Neural crest cell (in vitro differentiated cells): ENCODE results near the gene MCRIP1. TPM values are rescaled to one million over a fixed set of nuclear protein-coding genes. Genes with fewer than 3 reads are reported as not detected.

Experiments used
- DNase-seq: peaks from one replicate; pipeline ENCODE4 v3.0.0; 2021; ENCODE audit warnings: low read depth, mixed read lengths, low spot score
- H3K27ac Mint-ChIP-seq: one replicate; pipeline ENCODE4 v1.8.0; 2021; ENCODE audit warnings: mild to moderate bottlenecking, mixed read lengths; ENCODE audit not compliant: unreplicated experiment
- H3K27me3 Mint-ChIP-seq: 2 replicates; pipeline ENCODE4 v1.8.0; 2021; ENCODE audit warnings: low read depth, mild to moderate bottlenecking, mixed read lengths
- H3K36me3 Mint-ChIP-seq: 2 replicates; pipeline ENCODE4 v1.8.0; 2021; ENCODE audit warnings: low read depth, mild to moderate bottlenecking, mixed read lengths
- H3K4me1 Mint-ChIP-seq: 2 replicates; pipeline ENCODE4 v1.8.0; 2021; ENCODE audit warnings: mixed read lengths
- H3K4me3 Mint-ChIP-seq: one replicate; pipeline ENCODE4 v1.8.0; 2021; ENCODE audit warnings: mild to moderate bottlenecking, mixed read lengths
- H3K9me3 Mint-ChIP-seq: 2 replicates; pipeline ENCODE4 v1.8.0; 2021; ENCODE audit warnings: mixed read lengths
- CTCF ChIP-seq: fragments of 200-600 bp; sonication (generic); conservative IDR thresholded peaks from 2 replicates; pipeline ENCODE4 v1.5.0; 2021; ENCODE audit warnings: antibody characterized with exemption, mild to moderate bottlenecking
- total RNA-seq: library from RNA; stranded (reverse); gene quantifications from 2 replicates; pipeline ENCODE4 v1.2.1, GENCODE V29; 2021

MCRIP1 gene
- total RNA-seq, 1 donor from 2014 or later = 200 TPM

GRCh38 chr17:81803728-81804558 is 29.1 kb downstream of the MCRIP1 start, which contains the start of gene GCGR:
Gene GCGR (plus strand): TSS chr17:81804150. CDS start chr17:81809019, 4,869 bp downstream.
- Mint-ChIP-seq H3K9me3 (no peaks in the 10 kb centered on the region), H3K4me3 (no peak within 1 kb of the TSS), H3K36me3 (no peaks in the 10 kb centered on the region), H3K4me1 (no peaks in the 10 kb centered on the region), H3K27ac (no peak within 1 kb of the TSS), H3K27me3 (peaks cover 87% of the 10 kb centered on the region)
- TF ChIP-seq CTCF = no peak
- DNase-seq = no peak

- H3K27ac Mint-ChIP-seq = no peak overlapping the region
- H3K9me3 Mint-ChIP-seq = no peaks in the 10 kb centered on the region
- H3K4me3 Mint-ChIP-seq = no peak overlapping the region
- TF ChIP-seq CTCF = no peak
- H3K4me1 Mint-ChIP-seq = no peaks in the 10 kb centered on the region
- H3K36me3 Mint-ChIP-seq = no peaks in the 10 kb centered on the region
- H3K27me3 Mint-ChIP-seq = peaks cover 79% of the 10 kb centered on the region
- DNase-seq = no peak
Measured at GRCh38 chr17:81802856-81803643, 30.0 kb downstream of the MCRIP1 start.

- Mint-ChIP-seq H3K9me3 (no peaks in the 10 kb centered on the region), H3K36me3 (no peaks in the 10 kb centered on the region), H3K27ac (no peak overlapping the region), H3K27me3 (peaks cover 70% of the 10 kb centered on the region), H3K4me1 (no peaks in the 10 kb centered on the region), H3K4me3 (no peak overlapping the region)
- DNase-seq = no peak
- TF ChIP-seq CTCF = no peak
Measured at GRCh38 chr17:81802048-81802758, 30.9 kb downstream of the MCRIP1 start.

- H3K27ac Mint-ChIP-seq = no peak overlapping the region
- H3K9me3 Mint-ChIP-seq = no peaks in the 10 kb centered on the region
- H3K4me1 Mint-ChIP-seq = no peaks in the 10 kb centered on the region
- no peaks in the 10 kb centered on the region for H3K36me3 Mint-ChIP-seq
- DNase-seq = no peak
- TF ChIP-seq CTCF = no peak
- no peak overlapping the region for H3K4me3 Mint-ChIP-seq
- H3K27me3 Mint-ChIP-seq = peaks cover 62% of the 10 kb centered on the region
Measured at GRCh38 chr17:81801327-81801726, 31.8 kb downstream of the MCRIP1 start.

- H3K27me3 Mint-ChIP-seq = peaks cover 5% of the 10 kb centered on the region
- H3K4me3 Mint-ChIP-seq = no peak overlapping the region
- no peak overlapping the region for H3K27ac Mint-ChIP-seq
- no peak for TF ChIP-seq CTCF
- DNase-seq = no peak
- no peaks in the 10 kb centered on the region for H3K9me3 Mint-ChIP-seq
- H3K36me3 Mint-ChIP-seq = no peaks in the 10 kb centered on the region
- no peaks in the 10 kb centered on the region for H3K4me1 Mint-ChIP-seq
Measured at GRCh38 chr17:81794509-81794908, 38.6 kb downstream of the MCRIP1 start.
